T-helper 1 cell treated with Interleukin-12 subunit alpha and Interleukin-12 subunit beta and Interleukin-4 antibody, amounts not matched to agents 30 μg/mL and 1 μg/mL, for 36 hours (primary cell): Measurements from ENCODE around the gene PTGDR.

Experiments
- H3K27ac Mint-ChIP-seq: one replicate; pipeline ENCODE4 v1.8.0; 2021; ENCODE audit warnings: mild to moderate bottlenecking, mixed read lengths
- H3K27me3 Mint-ChIP-seq: one replicate; pipeline ENCODE4 v1.8.0; 2021; ENCODE audit warnings: low read depth, mixed read lengths
- H3K36me3 Mint-ChIP-seq: one replicate; pipeline ENCODE4 v1.8.0; 2021; ENCODE audit warnings: low read depth, mixed read lengths
- H3K4me1 Mint-ChIP-seq: one replicate; pipeline ENCODE4 v1.8.0; 2021; ENCODE audit warnings: low read depth, mixed read lengths
- H3K4me3 Mint-ChIP-seq: one replicate; pipeline ENCODE4 v1.8.0; 2021; ENCODE audit warnings: mild to moderate bottlenecking, moderate library complexity, mixed read lengths
- H3K9me3 Mint-ChIP-seq: one replicate; pipeline ENCODE4 v1.8.0; 2021; ENCODE audit warnings: mixed read lengths

Gene PTGDR

DNA sequence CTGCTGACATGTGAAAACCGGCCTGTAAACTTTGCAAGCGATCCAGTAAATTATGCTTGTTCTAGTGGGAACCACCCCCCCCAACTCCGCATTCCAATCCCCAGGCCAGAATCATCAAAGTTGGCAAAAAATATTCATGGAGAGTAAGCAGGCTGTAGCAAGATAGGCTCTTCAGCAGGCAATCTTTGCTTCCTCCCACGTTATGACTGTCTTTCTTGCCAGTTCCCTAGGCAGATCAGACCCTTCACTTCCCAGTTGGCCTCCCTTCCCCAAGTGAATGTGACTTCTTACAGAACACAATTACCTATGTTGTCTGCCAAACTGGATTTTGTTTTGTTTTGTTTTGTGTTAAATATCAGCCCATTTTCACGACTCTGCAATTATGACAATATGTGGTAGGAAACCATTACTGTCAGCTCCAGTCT, 45.4 kb downstream of the PTGDR start:
- Mint-ChIP-seq H3K4me1 (peaks cover 44% of the 10 kb centered on the region), H3K4me3 (peak overlapping the region; percentile 98), H3K36me3 (peaks cover 85% of the 10 kb centered on the region), H3K27ac (peak overlapping the region; percentile 96), H3K27me3 (peaks cover 5% of the 10 kb centered on the region), H3K9me3 (no peaks in the 10 kb centered on the region)

DNA sequence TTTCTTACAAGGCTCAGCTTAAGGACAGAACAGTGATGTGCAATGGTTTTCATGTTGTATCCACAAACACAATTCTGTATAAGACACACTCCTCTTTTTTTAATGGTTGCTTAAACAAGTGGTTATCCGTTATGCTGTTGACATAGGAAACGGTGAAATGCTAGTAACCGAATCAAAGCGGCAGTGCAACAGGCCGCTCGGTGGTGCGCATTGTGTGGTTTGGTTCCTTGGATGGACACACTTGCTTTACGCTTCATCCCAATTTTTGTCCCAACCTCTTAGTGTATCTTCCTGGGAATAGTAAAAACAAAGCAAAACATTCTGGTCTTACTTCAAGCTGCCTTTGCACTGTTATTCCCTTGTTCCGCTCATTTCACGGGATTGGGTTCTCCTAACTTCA, 46.0 kb downstream of the PTGDR start:
- Mint-ChIP-seq H3K4me3 (peak overlapping the region; percentile 98), H3K9me3 (no peaks in the 10 kb centered on the region), H3K27me3 (peaks cover 5% of the 10 kb centered on the region), H3K4me1 (peaks cover 43% of the 10 kb centered on the region), H3K27ac (peak overlapping the region; percentile 96), H3K36me3 (peaks cover 84% of the 10 kb centered on the region)

GRCh38 chr14:52313903-52314594, 46.6 kb downstream of the PTGDR start, which contains the start of gene PTGER2:
Gene PTGER2, plus strand, starts transcription at chr14:52314312. Its CDS starts 237 bp downstream, at chr14:52314549.
- H3K36me3 Mint-ChIP-seq, result peaks cover 85% of the 10 kb centered on the region

GRCh38 chr14:52314595-52315354, 47.3 kb downstream of the PTGDR start:
- no peaks in the 10 kb centered on the region for H3K9me3 Mint-ChIP-seq
- peaks cover 53% of the 10 kb centered on the region for H3K4me1 Mint-ChIP-seq
- H3K27ac Mint-ChIP-seq, result peak overlapping the region; percentile 94
- peaks cover 5% of the 10 kb centered on the region for H3K27me3 Mint-ChIP-seq
- H3K4me3 Mint-ChIP-seq, result peak overlapping the region; percentile 98
- H3K36me3 Mint-ChIP-seq, result peaks cover 87% of the 10 kb centered on the region

More at GRCh38 chr14:52313903-52314594, 46.6 kb downstream of the PTGDR start, which contains the start of gene PTGER2:
- Mint-ChIP-seq H3K27me3 (peaks cover 5% of the 10 kb centered on the region), H3K4me1 (peaks cover 45% of the 10 kb centered on the region), H3K4me3 (peak within 1 kb of the TSS; percentile 98), H3K9me3 (no peaks in the 10 kb centered on the region), H3K27ac (peak within 1 kb of the TSS; percentile 96)

DNA sequence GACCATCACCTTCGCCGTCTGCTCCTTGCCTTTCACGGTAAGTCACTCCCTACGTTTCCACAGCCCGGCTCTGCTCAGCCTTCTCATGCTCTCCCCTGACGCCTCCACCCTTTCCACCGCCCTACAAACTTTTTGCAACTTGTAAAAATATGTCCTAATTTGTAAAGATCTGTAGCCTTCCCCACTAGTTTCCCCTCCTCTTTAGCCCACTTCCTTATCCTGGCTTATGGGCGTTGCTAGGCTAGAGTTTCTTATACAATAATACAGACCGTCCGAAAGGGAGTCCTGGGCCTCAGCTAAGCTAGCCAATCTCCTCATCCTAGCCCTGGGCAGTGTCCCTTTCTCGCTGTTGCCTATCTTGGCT, 47.8 kb downstream of the PTGDR start:
- H3K9me3 Mint-ChIP-seq, result no peaks in the 10 kb centered on the region
- peak overlapping the region; percentile 94 for H3K27ac Mint-ChIP-seq
- peaks cover 89% of the 10 kb centered on the region for H3K36me3 Mint-ChIP-seq

DNA sequence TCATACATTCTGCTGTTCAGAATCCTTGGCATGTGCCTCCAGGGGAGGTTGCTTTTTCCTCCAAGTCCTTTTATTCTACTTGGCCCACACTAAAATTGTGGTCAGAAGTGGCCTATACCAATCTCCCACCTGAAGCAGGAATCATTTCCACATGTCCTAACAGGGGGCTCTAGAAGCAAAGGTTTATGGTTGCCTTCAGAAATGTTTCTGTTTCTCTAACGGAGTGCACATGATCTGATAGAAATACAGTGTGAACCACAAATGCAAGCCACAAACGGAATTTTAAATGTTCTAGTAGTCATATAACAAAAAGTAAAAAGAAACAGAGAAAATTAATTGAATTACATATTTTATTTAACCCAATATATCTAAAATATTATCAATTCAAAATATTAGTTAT, 50.6 kb downstream of the PTGDR start:
- H3K4me3 Mint-ChIP-seq, result peak overlapping the region; percentile 98
- H3K27me3 Mint-ChIP-seq, result peaks cover 5% of the 10 kb centered on the region
- peaks cover 53% of the 10 kb centered on the region for H3K4me1 Mint-ChIP-seq
- H3K36me3 Mint-ChIP-seq, result peaks cover 93% of the 10 kb centered on the region
- peak overlapping the region; percentile 94 for H3K27ac Mint-ChIP-seq
- peaks cover 18% of the 10 kb centered on the region for H3K9me3 Mint-ChIP-seq

More for the DNA sequence above, 47.8 kb downstream of the PTGDR start:
- H3K4me3 Mint-ChIP-seq, result peak overlapping the region; percentile 98
- H3K4me1 Mint-ChIP-seq, result peaks cover 55% of the 10 kb centered on the region
- H3K27me3 Mint-ChIP-seq, result peaks cover 5% of the 10 kb centered on the region

DNA sequence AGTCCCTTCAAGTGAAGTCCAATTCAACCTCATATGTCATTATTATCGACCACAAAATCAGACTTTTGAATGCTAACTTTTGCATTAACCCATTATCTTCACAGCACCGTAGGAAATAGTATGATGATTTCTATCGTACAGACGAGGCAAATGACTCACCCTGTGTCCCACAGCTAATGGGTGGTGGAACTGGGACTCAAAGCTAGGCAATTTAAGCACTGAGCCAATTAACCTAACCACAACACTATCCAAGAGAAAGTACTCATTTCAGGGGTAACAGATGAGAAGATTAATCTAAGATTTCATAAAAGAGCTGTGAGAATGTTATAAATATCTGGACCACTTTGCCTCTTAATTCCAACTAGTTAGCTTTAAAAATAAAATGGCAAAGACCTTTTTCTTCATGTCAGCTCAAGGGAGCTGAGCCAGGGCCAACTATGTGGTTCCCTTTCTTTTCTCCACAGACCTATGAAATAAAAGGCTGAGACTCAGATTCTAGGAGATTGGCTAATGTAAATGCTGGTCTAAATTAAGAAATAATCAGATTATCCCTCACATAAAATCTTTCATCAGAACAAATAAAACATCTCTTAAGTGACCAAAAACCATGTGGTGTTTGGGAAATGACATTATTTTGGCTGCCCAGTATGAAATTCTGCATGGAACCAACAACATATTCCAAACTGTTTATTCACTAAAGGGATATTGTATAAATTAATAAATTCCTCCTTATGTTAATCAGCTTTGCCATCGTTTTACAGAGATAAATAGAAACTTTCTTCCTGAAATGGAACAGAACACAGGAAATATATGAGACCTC, 51.5 kb downstream of the PTGDR start:
- H3K27me3 Mint-ChIP-seq, result peaks cover 5% of the 10 kb centered on the region
- peaks cover 20% of the 10 kb centered on the region for H3K9me3 Mint-ChIP-seq
- H3K4me1 Mint-ChIP-seq, result peaks cover 56% of the 10 kb centered on the region
- peak overlapping the region; percentile 98 for H3K4me3 Mint-ChIP-seq
- peak overlapping the region; percentile 85 for H3K27ac Mint-ChIP-seq
- H3K36me3 Mint-ChIP-seq, result peaks cover 93% of the 10 kb centered on the region

DNA sequence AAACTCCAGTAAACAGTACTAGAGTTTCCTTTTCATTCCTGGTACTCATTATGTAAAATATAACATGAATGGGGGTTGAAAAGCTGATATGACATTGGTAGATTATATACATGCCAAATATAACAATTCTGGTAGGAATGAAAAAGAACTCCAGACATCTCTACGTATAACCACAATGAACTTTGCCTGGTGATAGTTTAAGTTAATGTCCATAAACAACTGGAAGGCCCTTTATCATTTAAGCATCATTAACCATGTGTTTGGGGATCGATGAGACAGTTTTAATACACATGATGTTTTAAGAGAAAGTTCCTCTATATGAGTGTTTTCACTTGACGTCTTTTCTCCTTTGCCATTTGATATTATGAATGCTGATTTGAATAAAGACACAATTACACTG, 52.4 kb downstream of the PTGDR start:
- Mint-ChIP-seq H3K4me1 (peaks cover 65% of the 10 kb centered on the region), H3K27me3 (peaks cover 5% of the 10 kb centered on the region), H3K27ac (peak overlapping the region; percentile 85), H3K9me3 (peaks cover 20% of the 10 kb centered on the region), H3K36me3 (peaks cover 93% of the 10 kb centered on the region), H3K4me3 (peak overlapping the region; percentile 98)

- peaks cover 80% of the 10 kb centered on the region for H3K4me1 Mint-ChIP-seq
- H3K4me3 Mint-ChIP-seq, result peak overlapping the region; percentile 86
- H3K27me3 Mint-ChIP-seq, result no peaks in the 10 kb centered on the region
- H3K9me3 Mint-ChIP-seq, result peaks cover 20% of the 10 kb centered on the region
- H3K27ac Mint-ChIP-seq, result peak overlapping the region; percentile 65
- peaks cover 81% of the 10 kb centered on the region for H3K36me3 Mint-ChIP-seq
Measured at GRCh38 chr14:52325126-52325525, 57.6 kb downstream of the PTGDR start.

- Mint-ChIP-seq H3K27ac (peak overlapping the region; percentile 65), H3K36me3 (peaks cover 80% of the 10 kb centered on the region), H3K9me3 (peaks cover 20% of the 10 kb centered on the region), H3K4me3 (peak overlapping the region; percentile 86), H3K27me3 (no peaks in the 10 kb centered on the region), H3K4me1 (peaks cover 79% of the 10 kb centered on the region)
Measured at GRCh38 chr14:52325630-52326029, 58.1 kb downstream of the PTGDR start.
